Brain microvascular endothelial cell (primary cell): ENCODE results near the gene FXYD4.

Experiments used
- DNase-seq: peaks from one replicate; pipeline ENCODE4 v3.0.0-alpha.2; 2020
- H3K27ac ChIP-seq: fragments of 250-450 bp; sonication (Bioruptor Pico); 2 replicates; pipeline ENCODE4 v1.5.1; 2020; ENCODE audit warnings: mild to moderate bottlenecking, moderate library complexity
- H3K27me3 ChIP-seq: fragments of 250-450 bp; sonication (Bioruptor Pico); replicated peaks from 2 replicates; pipeline ENCODE4 v1.5.1; 2020; ENCODE audit warnings: mild to moderate bottlenecking
- H3K36me3 ChIP-seq: fragments of 250-450 bp; sonication (Bioruptor Pico); replicated peaks from 2 replicates; pipeline ENCODE4 v1.5.1; 2020; ENCODE audit warnings: mild to moderate bottlenecking
- H3K4me3 ChIP-seq: 2 replicates; pipeline ENCODE4 v1.5.1; 2011; ENCODE audit warnings: low read depth, mild to moderate bottlenecking, control low read depth, low read length, moderate library complexity
- CTCF ChIP-seq: IDR thresholded peaks from 2 replicates; pipeline ENCODE4 v1.5.1; 2011; ENCODE audit warnings: low read depth, mild to moderate bottlenecking, moderate library complexity, low read length, control low read depth, inconsistent platforms; ENCODE audit errors: missing control alignments
- in situ Hi-C: cut with HindIII; loops from 2 replicates; pipeline ENCODE4 v1.10.0; 2017; ENCODE audit warnings: low sequenced_read_pairs, low pct_ligation_motif_present

FXYD4 gene

GRCh38 chr10:43395571-43396060, 24.2 kb downstream of the FXYD4 start:
- Histone ChIP-seq H3K27me3 (no peaks in the 10 kb centered on the region), H3K4me3 (peak overlapping the region; percentile 67), H3K27ac (peak overlapping the region; percentile 84), H3K36me3 (peaks cover 38% of the 10 kb centered on the region)
- peak; percentile 27 for DNase-seq
- no peak for TF ChIP-seq CTCF
- in situ Hi-C loops = no loop called here

- Histone ChIP-seq H3K4me3 (peak overlapping the region; percentile 67), H3K27me3 (no peaks in the 10 kb centered on the region), H3K27ac (peak overlapping the region; percentile 84), H3K36me3 (peaks cover 33% of the 10 kb centered on the region)
- in situ Hi-C loops = no loop called here
- peak; percentile 51 for DNase-seq
- no peak for TF ChIP-seq CTCF
These were observed 24.9 kb downstream of the FXYD4 start for GRCh38 chr10:43396061-43396927.

GRCh38 chr10:43396928-43397624, 25.6 kb downstream of the FXYD4 start:
- no peaks in the 10 kb centered on the region for H3K27me3 ChIP-seq
- H3K4me3 ChIP-seq = peak overlapping the region; percentile 67
- peaks cover 25% of the 10 kb centered on the region for H3K36me3 ChIP-seq
- H3K27ac ChIP-seq = peak overlapping the region; percentile 84
- in situ Hi-C loops = no loop called here
- no peak for TF ChIP-seq CTCF
- peak; percentile 45 for DNase-seq

- in situ Hi-C loops = no loop called here
- Histone ChIP-seq H3K27me3 (no peaks in the 10 kb centered on the region), H3K36me3 (peaks cover 8% of the 10 kb centered on the region), H3K4me3 (no peak overlapping the region), H3K27ac (peak overlapping the region; percentile 64)
- no peak for TF ChIP-seq CTCF
- DNase-seq = no peak
These were observed 27.5 kb downstream of the FXYD4 start for GRCh38 chr10:43398939-43399319.

GRCh38 chr10:43399320-43400310, 28.2 kb downstream of the FXYD4 start:
- TF ChIP-seq CTCF = no peak
- Histone ChIP-seq H3K4me3 (no peak overlapping the region), H3K27ac (peak overlapping the region; percentile 64), H3K36me3 (peaks cover 3% of the 10 kb centered on the region), H3K27me3 (no peaks in the 10 kb centered on the region)
- DNase-seq = peak; percentile 52
- in situ Hi-C loops = no loop called here
